HG03066 (cell line): ENCODE results near the gene RAB7A.
"Not testable (repeated sequence)": the region's sequence is repeated elsewhere in the genome, so short reads cannot be mapped to it uniquely, and the experiment has no call there.

Experiments used
- ATAC-seq: cut with Tn5 transposase; IDR thresholded peaks from one replicate; pipeline ENCODE4 v1.9.1; 2021; ENCODE audit warnings: low read depth; ENCODE audit not compliant: unreplicated experiment

Gene RAB7A

DNA sequence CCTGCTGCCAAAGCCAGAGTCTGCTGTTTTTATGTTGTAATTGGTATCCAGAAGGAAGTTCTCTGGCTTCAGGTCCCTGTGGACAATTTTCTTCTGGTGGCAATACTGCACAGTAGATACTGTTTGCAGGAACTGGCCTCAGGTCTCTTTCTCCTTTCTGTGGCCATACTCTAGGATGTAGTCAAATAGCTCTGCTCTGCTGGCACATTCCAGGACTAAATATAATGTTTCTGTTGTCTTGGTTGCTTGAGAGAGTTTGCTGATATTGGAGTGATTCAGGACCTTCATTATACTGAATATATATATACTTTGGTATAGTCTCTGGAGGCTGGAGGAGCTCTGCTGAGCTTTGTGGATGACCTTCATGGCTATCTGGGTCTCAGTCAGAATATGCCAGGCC lies 23.1 kb downstream of the RAB7A start:
- ATAC-seq: no peak

DNA sequence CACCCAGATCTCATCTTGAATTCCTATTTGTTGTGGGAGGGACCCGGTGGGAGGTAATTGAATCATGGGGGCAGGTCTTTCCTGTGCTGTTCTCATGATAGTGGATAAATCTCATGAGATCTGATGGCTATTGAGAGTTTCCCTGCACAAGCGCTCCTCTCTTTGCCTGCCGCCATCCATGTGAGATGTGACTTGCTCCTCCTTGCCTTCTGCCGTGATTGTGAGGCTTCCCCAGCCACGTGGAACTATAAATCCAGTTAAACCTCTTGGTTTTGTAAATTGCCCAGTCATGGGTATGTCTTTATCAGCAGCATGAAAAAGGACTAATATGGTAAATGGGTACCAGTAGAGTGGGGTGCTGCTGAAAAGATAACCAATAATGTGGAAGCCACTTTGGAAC lies 23.6 kb downstream of the RAB7A start:
- ATAC-seq: not testable (repeated sequence)

GRCh38 chr3:128753715-128754114 lies 27.7 kb downstream of the RAB7A start:
- no peak for ATAC-seq

GRCh38 chr3:128760042-128760441 lies 34.1 kb downstream of the RAB7A start:
- ATAC-seq: no peak

- no peak for ATAC-seq
Observed at GRCh38 chr3:128760881-128761280, 34.9 kb downstream of the RAB7A start.

GRCh38 chr3:128761392-128761791 lies 35.4 kb downstream of the RAB7A start:
- no peak for ATAC-seq

- ATAC-seq: no peak
Observed at GRCh38 chr3:128763967-128764366, 38.0 kb downstream of the RAB7A start.

DNA sequence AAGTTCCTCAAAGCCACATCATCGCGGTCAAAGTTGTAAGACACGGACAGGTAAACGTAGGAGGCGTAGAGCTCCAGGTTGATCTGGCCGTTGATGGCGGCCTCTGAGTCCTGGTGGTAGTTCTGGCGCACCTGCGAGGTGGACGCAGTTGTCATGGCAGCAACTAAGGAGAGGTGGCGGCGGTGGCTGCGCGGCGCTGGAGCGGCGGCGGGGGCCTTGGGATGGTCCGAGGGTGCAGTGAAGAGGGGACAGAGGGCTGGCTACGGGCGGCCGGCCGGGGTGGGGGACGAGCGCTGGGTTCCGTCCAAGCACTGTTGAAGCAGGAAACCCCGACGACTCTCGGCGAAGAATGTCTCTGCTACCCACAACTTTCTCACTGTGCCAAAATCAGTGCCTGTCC lies 38.9 kb downstream of the RAB7A start:
- ATAC-seq: no peak

DNA sequence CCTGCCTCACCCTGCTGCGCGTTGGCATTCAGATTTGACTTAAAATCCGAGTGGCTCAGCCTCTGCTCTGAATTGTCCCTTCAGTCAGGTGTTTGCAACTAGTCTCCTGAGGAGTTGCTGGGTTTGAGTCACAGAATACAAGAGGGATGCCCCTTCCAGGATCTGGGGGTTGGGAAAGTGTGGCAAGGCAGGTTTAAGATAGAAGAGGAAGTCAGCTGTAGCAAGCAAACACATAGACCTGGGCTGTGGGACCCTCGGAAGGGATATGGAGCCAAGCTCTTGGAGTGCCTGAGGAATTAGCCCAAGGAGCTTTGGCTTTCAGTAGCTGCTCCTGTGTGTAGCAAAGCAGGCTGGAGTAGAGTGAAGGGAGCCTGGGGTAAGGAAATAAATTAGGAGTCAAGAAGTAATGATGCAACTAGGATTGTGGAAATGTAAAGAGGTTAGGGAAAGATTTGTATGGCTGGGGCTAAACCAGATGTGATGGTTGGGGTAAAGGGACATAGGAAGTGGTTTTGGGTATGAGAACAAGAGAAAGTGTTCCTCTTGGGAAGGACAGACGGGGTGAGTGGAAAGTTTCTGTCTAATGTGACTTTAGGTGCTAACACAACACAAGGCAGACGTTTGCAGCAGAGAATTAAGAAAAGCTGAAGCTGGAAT lies 41.2 kb downstream of the RAB7A start:
- ATAC-seq: no peak

GRCh38 chr3:128768471-128768870 lies 42.5 kb downstream of the RAB7A start:
- no peak for ATAC-seq

GRCh38 chr3:128770387-128770786 lies 44.4 kb downstream of the RAB7A start:
- ATAC-seq: no peak

- not testable (repeated sequence) for ATAC-seq
Observed at GRCh38 chr3:128773189-128773588, 47.2 kb downstream of the RAB7A start.

- ATAC-seq: not testable (repeated sequence)
Observed at GRCh38 chr3:128773592-128773991, 47.6 kb downstream of the RAB7A start.

DNA sequence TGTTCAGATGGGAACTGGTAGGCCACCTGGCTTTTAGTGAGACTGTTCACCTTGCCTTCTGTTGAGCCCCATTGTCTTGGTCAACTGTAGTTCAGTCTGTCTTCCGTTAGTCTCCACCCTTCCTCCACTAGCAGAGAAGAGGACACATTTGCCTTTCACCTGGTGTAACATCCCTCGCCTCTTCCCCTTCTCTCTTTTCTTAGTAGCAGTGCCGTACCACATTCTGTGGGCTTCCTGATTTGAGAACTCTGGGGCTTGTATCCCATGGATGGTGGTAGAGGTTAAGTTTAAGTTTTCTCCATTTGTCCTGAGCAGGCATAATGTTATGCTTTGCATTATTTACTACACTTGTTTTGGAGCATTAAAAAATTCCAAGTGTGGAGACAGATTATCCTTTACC lies 49.3 kb downstream of the RAB7A start:
- ATAC-seq: no peak

- ATAC-seq: no peak
Observed at GRCh38 chr3:128775906-128776542, 50.0 kb downstream of the RAB7A start.

DNA sequence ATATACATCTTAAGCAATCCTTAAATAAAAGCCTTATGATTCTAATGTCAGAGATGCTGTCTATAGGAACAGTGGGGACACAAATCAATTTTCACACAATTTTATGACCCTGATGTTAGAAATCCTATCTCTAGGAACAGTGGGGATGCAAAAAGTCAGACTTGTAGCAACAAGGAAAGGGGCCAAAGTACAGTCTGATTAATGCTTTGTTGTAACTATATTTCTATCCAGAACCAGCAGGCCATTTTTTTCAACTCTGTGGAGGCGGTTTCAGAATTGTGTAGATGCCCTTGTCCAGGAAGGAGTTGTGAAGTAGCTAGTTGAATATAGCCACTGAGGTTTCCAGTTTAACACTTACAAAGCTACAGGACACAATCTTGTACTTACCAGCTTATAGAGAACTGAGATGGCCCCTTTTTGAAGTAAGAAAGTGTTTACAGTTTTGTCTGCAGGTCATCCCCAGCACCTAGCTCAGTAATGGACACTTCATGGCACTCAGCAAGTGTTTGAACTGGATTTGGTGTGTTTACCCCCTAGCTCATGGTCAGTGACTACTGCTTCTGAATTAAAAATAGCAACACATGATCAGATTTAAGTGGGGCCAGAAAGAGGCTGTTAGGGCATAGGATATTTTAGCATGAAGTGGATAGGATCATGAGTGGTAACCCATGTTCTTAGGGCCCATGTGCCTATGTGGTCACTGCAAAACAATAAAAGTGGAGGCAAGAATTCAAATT lies 54.3 kb downstream of the RAB7A start:
- ATAC-seq: no peak

GRCh38 chr3:128781164-128781563 lies 55.2 kb downstream of the RAB7A start:
- no peak for ATAC-seq

DNA sequence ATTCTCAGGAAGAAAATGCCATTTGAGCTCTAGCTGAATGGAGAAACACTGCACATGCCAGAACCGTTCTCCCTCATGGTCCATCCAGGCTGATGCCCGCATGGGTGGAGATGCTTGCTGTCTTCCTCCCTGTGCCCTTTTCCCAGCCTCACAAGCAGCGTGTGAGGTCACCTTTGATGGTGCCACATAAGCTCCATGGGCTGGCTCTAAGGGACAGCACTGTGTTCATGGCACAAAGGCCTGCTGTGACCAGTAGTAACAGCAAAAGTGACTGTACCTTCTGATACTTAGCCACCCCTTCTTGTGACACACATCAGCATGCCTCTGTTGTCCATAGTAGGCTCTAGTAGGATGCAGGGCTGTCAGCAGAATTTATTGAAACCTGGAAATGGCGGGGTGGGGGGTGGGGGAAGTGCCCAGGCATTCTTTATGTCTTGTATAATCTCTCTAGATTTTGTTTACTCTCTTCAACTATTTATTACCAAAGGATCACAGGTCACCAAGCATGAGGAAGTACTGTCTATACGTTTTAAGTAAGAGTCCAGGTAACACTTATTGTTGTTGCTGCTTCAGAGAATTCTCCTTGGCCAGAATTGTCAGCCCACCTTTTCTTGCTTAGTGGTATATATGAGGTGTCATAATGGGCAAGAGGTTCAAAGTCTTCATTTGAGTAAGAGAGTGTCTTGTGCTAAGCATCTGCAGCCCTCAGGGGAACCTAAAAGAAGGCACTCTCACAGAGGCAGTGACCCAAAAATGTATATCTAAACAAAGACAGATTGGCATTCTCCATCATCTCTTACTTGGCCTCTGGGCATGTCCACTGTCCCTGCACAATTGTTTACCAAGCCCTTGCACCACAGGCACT lies 56.5 kb downstream of the RAB7A start:
- ATAC-seq: no peak

GRCh38 chr3:128783774-128784173 lies 57.8 kb downstream of the RAB7A start:
- no peak for ATAC-seq

GRCh38 chr3:128784232-128784631 lies 58.2 kb downstream of the RAB7A start:
- ATAC-seq: no peak

DNA sequence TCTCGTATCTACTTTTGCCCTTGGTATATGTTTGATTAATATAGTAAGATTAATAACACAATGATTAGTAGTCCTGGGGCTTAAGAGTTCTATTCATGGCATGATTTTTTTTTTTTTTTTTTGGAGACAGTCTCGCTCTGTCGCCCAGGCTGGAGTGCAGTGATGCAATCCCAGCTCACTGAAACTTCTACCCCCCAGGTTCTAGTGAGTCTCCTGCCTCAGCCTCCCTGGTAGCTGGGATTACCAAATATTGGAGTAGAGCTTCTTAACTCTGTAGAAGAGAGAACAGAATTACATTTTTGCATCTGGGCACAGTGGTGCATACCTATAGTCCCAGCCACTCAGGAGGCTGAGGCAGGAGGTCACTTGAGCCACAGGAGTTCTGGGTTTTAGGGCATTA lies 58.9 kb downstream of the RAB7A start:
- no peak for ATAC-seq
